Prostate gland (tissue), 2 donors: ENCODE results near the gene CCDC91. TPM values are rescaled to one million over a fixed set of nuclear protein-coding genes. Genes with fewer than 3 reads are reported as not detected.

Experiments
- DNase-seq: peaks from one replicate; pipeline ENCODE4 v3.0.0-alpha.2; 2019; ENCODE audit warnings: low spot score
- H3K27ac ChIP-seq, 2 donors: fragments of 200-600 bp; sonication (generic); 2 replicates each; pipeline ENCODE4 v1.5.1; 2017 to 2019
- H3K27me3 ChIP-seq: fragments of 200-600 bp; sonication (generic); replicated peaks from 2 replicates; pipeline ENCODE4 v1.5.1; 2019; ENCODE audit not compliant: insufficient read depth
- H3K36me3 ChIP-seq, 2 donors: fragments of 200-600 bp; sonication (generic); 1 replicate in 1 of 2; 2 replicates in 1 of 2; pipeline versions ENCODE4 v1.5.1 to v1.8.1; 2017 to 2019
- H3K4me1 ChIP-seq: fragments of 200-600 bp; sonication (generic); replicated peaks from 2 replicates; pipeline ENCODE4 v1.5.1; 2019
- H3K4me3 ChIP-seq, 2 donors: fragments of 200-600 bp; sonication (generic); 2 replicates each; pipeline ENCODE4 v1.5.1; 2017 to 2019
- H3K9me3 ChIP-seq: fragments of 200-600 bp; sonication (generic); 2 replicates; pipeline ENCODE4 v1.5.1; 2017
- CTCF ChIP-seq, 4 experiments: fragments of 200-600 bp in 2 of 4; fragments of 450-650 bp in 2 of 4; sonication (generic) in 2 of 4; IDR thresholded peaks; 1 replicate in 3 of 4; 2 replicates in 1 of 4; pipeline ENCODE4 v1.5.1; 2016 to 2019; ENCODE audit warnings: antibody characterized with exemption in 4 of 4, mild to moderate bottlenecking in 2 of 4, moderate library complexity in 2 of 4
- POLR2A ChIP-seq: fragments of 450-650 bp; IDR thresholded peaks from one replicate; pipeline ENCODE4 v1.6.1; 2016; ENCODE audit warnings: antibody characterized with exemption, mild to moderate bottlenecking
- POLR2AphosphoS5 ChIP-seq: sonication (generic); formaldehyde crosslinking; IDR thresholded peaks from one replicate; pipeline ENCODE4 v1.6.1; 2017; ENCODE audit warnings: antibody characterized with exemption
- WGBS: methylation state at CpG from one replicate; pipeline ENCODE4 v1.1.5; 2018; 5-methylcytosine and 5-hydroxymethylcytosine counted together
- intact Hi-C: fragments of 100-400 bp; cut with DNase I; formaldehyde crosslinking; loops from one replicate; pipeline ENCODE4 v1.14.2; 2022
- total RNA-seq, 2 donors: library from RNA; depleted of rRNA; stranded (reverse); fragments of >200 nt; gene quantifications; one replicate each; pipeline ENCODE4 v1.1.0, GENCODE V29; 2016

CCDC91 gene
- total RNA-seq, 2 donors from 2014 or later, result 25.3 to 42.4 TPM

GRCh38 chr12:28240853-28241252, 50.6 kb downstream of the CCDC91 start:
- Histone ChIP-seq H3K4me3 (no peak overlapping the region), H3K27me3 (no peaks in the 10 kb centered on the region), H3K9me3 (no peaks in the 10 kb centered on the region), H3K4me1 (no peaks in the 10 kb centered on the region), H3K36me3 (no peaks in the 10 kb centered on the region), H3K27ac (no peak overlapping the region)
- no peak for DNase-seq
- TF ChIP-seq POLR2AphosphoS5, result no peak
- no peak for TF ChIP-seq CTCF (IDR thresholded peaks at IDR 0.05)
- TF ChIP-seq POLR2A, result no peak
- intact Hi-C loops, result no loop called here

- no peaks in the 10 kb centered on the region for H3K4me1 ChIP-seq
- H3K9me3 ChIP-seq, result no peaks in the 10 kb centered on the region
- H3K27me3 ChIP-seq, result no peaks in the 10 kb centered on the region
- 85% methylated on average over 2 of the region's 2 CpGs for WGBS
- H3K27ac ChIP-seq, result no peak overlapping the region
- TF ChIP-seq POLR2A (no peak), POLR2AphosphoS5 (peak; percentile 20), CTCF (IDR thresholded peaks at IDR 0.05) (no peak)
- no peak for DNase-seq
- no peaks in the 10 kb centered on the region for H3K36me3 ChIP-seq
- no peak overlapping the region for H3K4me3 ChIP-seq
- intact Hi-C loops, result no loop called here
Observed at GRCh38 chr12:28242129-28242495, 51.9 kb downstream of the CCDC91 start.

- Histone ChIP-seq H3K27ac (no peak overlapping the region), H3K4me1 (no peaks in the 10 kb centered on the region), H3K27me3 (no peaks in the 10 kb centered on the region), H3K4me3 (no peak overlapping the region), H3K9me3 (no peaks in the 10 kb centered on the region), H3K36me3 (no peaks in the 10 kb centered on the region)
- no peak for TF ChIP-seq POLR2AphosphoS5
- no peak for TF ChIP-seq CTCF (IDR thresholded peaks at IDR 0.05)
- no peak for TF ChIP-seq POLR2A
- intact Hi-C loops, result no loop called here
- 87% methylated on average over 9 of the region's 9 CpGs for WGBS
- no peak for DNase-seq
Observed at GRCh38 chr12:28242496-28243309, 52.4 kb downstream of the CCDC91 start.

GRCh38 chr12:28243310-28243633, 53.0 kb downstream of the CCDC91 start:
- Histone ChIP-seq H3K27ac (no peak overlapping the region), H3K4me1 (no peaks in the 10 kb centered on the region), H3K4me3 (no peak overlapping the region), H3K36me3 (no peaks in the 10 kb centered on the region), H3K27me3 (no peaks in the 10 kb centered on the region), H3K9me3 (no peaks in the 10 kb centered on the region)
- WGBS, result 92% methylated on average over 2 of the region's 2 CpGs
- no peak for DNase-seq
- intact Hi-C loops, result no loop called here
- TF ChIP-seq POLR2A (no peak), POLR2AphosphoS5 (no peak), CTCF (IDR thresholded peaks at IDR 0.05) (no peak)

- no peak for DNase-seq
- Histone ChIP-seq H3K4me3 (no peak overlapping the region), H3K36me3 (no peaks in the 10 kb centered on the region), H3K4me1 (no peaks in the 10 kb centered on the region), H3K27ac (no peak overlapping the region), H3K27me3 (no peaks in the 10 kb centered on the region), H3K9me3 (no peaks in the 10 kb centered on the region)
- 89% methylated on average over 7 of the region's 7 CpGs for WGBS
- intact Hi-C loops, result no loop called here
- TF ChIP-seq POLR2A, result no peak
- TF ChIP-seq CTCF (IDR thresholded peaks at IDR 0.05), result no peak
- no peak for TF ChIP-seq POLR2AphosphoS5
Observed at GRCh38 chr12:28247806-28248205, 57.5 kb downstream of the CCDC91 start.
